Central memory CD4-positive, alpha-beta T cell (primary cell): Measurements from ENCODE around the gene HMCES.
A peak's percentile ranks its signal among the peaks of the same experiment; 100 is the strongest.

Experiments
- DNase-seq: peaks from one replicate; pipeline ENCODE4 v3.0.0; 2022
- total RNA-seq, 3 experiments: gene quantifications; one replicate each; lab custom pipeline; 2026; lab: John Stamatoyannopoulos, UW

The HMCES gene, protein sequence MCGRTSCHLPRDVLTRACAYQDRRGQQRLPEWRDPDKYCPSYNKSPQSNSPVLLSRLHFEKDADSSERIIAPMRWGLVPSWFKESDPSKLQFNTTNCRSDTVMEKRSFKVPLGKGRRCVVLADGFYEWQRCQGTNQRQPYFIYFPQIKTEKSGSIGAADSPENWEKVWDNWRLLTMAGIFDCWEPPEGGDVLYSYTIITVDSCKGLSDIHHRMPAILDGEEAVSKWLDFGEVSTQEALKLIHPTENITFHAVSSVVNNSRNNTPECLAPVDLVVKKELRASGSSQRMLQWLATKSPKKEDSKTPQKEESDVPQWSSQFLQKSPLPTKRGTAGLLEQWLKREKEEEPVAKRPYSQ
- total RNA-seq, result 66.2 to 74.5 (median 68.8) reads per million in 3 experiments

- DNase-seq, result peak; percentile 94
These were observed at the start of gene HMCES for GRCh38 chr3:129278439-129278965. HMCES (plus strand) TSS chr3:129278870; CDS start chr3:129279733, 863 bp downstream.

DNA sequence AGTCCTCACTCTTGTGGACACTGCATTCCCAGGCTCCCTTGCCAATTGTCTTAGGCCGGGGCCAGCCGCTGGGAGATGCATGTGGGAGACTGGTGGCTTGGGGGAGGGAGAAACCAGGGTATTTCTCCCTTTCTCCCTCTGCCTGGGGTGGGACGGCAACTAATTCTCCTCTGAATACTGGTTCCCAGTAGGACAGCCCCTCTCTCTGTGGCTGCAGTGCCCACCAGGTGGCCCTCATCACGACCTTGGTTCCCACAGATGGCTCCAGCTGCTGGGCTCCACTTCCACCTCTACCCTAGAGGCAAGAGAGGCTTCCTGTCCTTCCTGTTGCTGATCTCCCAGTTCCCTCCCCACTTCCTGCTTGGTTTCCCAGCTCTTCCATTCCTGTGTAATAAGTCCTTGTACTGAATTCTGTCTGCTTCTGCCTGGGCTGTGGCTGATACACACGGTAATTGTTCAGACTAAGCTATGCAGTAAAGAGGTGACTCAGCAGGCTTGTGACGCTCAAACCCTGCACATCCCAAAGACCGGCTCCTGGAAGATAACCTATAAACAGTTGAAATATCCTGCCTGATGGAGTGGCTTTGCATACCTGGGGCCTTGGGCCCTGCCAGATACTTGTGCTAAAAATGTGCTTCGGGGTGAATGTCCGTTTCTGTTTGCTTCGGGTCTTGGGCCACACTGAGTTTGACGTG is 49.6 kb upstream of the HMCES start:
- no peak for DNase-seq

DNA sequence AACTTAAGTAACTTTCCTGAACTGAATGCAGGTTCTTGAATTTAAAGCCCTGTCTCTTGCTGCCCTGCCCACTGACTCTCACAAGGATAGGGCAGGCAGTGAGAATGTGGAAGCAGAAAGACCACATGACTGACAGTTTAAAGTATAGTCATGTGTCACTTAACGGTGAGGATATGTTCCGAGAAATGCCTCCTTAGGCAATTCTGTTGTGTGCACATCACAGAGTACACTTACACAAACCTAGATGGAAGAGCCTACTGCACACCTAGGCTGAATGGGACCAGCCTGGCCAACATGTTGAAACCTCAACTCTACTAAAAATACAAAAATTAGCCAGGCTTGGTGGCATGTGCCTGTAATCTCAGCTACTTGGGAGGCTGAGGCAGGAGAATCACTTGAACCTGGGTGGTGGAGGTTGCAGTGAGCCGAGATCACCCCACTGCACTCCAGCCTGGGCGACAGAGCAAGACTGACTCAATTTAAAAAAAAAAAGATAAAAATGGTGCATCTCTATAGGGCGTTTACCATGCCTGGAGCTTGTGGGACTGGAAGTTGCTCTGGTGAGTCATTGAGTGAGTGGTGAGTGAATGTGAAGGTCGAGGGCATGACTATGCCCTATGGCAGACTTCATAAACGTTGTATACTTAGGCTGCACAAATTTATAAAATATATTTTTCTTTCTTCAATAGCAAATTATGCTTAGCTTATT is 48.2 kb upstream of the HMCES start:
- DNase-seq, result no peak

- DNase-seq, result no peak
These were observed 47.1 kb upstream of the HMCES start for GRCh38 chr3:129231331-129232119.

GRCh38 chr3:129233538-129233937 is 45.1 kb upstream of the HMCES start:
- DNase-seq, result no peak

- DNase-seq, result no peak
These were observed 44.2 kb upstream of the HMCES start for GRCh38 chr3:129234441-129234840.

DNA sequence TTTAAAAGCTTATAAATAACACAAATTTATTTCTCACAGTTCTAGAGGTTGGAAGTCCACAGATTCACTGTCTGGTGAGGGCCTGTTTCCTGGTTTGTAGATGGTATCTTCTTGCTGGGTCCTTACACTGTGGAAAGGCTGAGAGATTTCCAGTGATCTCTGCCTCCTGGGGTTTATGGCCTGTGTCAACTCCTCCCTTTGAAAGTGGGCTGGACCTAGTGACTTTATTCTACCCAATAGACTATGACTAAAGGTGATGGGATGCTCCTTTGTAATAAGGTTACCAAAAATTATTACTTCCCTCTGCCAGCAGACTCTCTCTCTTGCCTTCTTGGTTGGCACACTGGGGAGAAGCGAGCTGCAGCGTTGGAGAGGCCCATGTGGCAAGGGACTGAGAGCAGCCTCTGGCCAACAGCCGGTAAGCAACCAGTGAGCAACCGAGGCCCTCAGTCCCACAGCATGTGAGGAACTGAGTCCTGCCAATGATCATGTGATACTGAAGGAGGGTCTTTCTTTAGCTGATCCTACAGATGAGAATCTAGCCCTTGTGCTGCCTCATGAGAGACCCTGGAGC is 43.2 kb upstream of the HMCES start:
- no peak for DNase-seq

- DNase-seq, result no peak
These were observed 39.5 kb upstream of the HMCES start for GRCh38 chr3:129238945-129239705.

DNA sequence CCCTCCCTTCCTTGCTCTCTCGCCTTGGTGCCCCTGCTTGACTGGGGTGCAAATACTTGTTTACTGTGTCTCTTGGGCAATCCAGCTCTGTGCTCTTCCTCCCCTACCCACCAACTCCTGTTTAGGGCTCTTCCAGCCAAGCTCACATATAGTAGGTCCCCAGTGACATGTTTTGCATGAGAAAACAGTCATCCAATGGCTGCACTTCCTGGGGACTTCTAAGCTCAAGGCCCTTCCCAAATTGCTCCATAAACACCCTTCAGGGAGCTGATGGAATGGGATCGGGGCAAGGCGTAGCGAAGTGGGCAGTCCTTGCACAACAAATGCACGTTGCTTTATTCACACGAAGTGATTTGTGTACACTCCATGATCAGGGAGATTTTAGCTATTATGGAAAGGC is 38.7 kb upstream of the HMCES start:
- DNase-seq, result no peak

GRCh38 chr3:129240436-129240835 is 38.2 kb upstream of the HMCES start:
- no peak for DNase-seq

GRCh38 chr3:129245141-129245540 is 33.5 kb upstream of the HMCES start:
- no peak for DNase-seq

DNA sequence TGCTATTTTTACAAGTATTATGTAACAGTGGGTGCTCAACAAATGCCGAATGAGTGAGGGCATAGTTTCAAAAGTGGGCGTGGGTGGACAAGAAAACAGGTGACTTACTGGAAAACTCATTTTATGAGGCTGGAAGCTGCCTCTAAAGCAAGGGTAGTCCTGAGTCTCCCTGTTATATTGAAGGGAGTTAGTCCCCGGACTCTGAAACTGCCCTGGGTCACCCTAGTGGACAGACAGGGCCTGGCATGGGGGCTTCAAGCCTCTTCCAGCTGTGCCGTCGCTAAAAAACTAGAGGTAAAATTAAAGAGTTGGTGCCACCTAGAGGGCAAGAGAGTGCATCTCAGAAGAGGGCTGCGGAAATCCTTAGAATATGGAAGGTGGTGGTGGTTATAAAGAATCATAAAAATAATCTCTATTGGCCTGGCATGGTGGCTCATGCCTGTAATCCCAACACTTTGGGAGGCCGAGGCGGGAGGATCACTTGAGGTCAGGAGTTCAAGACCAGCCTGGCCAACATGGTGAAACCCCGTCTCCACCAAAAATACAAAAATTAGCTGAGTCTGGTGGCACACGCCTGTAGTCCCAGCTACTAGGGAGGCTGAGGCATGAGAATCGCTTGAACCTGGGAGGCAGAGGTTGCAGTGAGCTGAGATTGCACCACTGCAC is 32.9 kb upstream of the HMCES start:
- DNase-seq, result peak; percentile 70

GRCh38 chr3:129246636-129247035 is 32.0 kb upstream of the HMCES start:
- no peak for DNase-seq

- no peak for DNase-seq
These were observed 30.2 kb upstream of the HMCES start for GRCh38 chr3:129248286-129248979.

DNA sequence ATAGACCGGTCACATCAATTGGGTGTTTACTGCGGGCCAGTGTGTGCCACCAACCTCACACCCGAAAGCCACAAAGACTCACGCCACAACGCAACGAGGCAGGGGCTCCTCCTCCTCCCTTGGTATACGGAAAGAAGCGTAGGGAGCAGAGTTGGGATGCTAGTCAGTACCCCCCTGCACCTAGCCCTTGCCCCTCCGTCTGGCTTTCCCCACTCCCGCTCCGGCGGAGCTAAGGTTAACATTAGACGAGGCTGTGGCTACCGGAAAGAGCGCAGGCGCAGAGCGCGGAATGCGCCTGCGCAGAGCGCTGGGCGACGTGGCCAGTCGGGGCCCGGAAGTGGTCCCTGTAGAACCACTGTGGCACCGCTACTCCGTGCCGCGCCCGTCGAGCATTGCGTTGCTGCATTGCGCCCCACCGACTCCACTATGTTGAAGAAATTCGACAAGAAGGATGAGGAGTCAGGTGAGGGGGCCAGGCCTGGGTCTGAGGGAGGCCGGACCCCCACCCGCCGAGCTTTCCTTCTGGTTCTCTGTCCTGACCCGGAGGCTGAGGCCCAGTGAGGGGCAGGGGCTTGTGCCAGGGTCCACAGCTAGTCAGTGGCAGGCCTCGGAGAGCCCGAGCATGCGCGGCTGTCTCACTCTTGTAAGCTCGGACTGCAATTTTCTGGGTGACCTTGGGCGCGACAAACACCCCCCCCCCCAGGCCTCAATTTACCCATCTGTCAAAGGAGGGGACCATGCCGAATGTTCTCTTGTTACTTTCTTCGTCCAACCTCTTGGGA is 29.2 kb upstream of the HMCES start, which contains the start of gene COPG1:
Gene COPG1, plus strand, starts transcription at position 323 of the 782 bp plus-strand sequence. Its CDS starts 104 bp downstream, at position 427.
- peak; percentile 87 for DNase-seq

DNA sequence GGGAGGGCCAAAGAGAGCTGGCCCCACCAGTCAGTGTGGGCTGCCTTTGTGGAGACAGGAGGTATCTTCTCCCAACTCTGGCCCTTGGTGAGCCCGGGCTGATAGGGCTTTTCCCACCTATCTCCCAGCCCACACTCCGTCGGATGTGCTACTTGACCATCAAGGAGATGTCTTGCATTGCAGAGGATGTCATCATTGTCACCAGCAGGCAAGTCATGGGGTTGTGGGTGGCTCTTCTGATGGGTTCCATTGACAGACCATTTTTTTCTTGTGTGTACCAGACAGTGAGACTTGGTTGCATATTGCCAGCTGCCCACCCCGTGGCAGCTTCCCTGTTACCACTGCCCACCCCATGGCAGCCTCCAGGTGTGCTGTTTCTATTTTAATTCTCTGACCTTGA is 25.9 kb upstream of the HMCES start:
- DNase-seq, result no peak

DNA sequence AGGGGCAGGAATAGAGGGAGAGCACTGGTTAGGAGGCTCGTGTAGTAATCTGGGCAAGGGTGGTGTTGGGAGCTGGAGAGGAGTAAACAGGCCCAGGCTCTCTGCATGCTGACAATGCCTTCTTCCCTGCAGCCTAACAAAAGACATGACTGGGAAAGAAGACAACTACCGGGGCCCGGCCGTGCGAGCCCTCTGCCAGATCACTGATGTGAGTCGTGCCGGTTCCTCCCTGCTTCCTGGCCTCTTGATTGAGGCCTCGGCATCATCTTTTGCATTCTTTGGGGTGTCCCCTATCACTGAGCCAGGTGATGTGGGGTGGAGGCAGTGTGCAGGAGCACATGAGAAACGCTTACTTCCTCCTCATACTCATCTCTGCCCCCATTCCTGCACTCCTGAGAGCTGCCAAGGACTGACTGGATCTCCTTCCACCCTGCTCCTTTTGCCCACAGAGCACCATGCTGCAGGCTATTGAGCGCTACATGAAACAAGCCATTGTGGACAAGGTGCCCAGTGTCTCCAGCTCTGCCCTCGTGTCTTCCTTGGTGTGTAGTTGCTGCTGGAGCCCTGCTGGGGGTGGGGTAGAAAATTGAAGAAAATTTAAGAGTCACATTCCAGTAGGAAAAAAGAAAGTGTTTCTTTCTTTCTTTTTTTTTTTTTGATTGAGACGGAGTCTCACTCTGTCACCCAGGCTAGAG is 24.0 kb upstream of the HMCES start:
- DNase-seq, result no peak

DNA sequence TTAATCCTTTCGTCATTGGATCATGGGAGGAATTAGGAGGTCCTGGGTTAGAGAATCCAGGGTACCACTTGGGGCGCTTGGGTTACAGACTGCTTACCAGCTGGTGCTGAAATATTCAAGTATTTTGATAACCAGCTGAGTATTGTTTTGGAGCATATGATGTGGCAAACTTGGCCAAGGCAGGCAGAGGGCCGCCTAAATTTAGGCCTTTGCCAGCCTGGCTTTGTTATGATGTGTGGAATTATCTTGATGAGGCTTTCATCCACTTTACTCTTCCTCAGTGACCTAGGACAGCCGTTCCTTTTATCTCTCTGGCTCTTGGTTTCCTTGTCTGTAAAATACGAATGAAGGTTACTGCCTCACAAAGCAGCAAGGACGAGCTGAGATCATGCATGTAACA is 22.4 kb upstream of the HMCES start:
- no peak for DNase-seq
